Inferior parietal cortex (tissue), 1 donor: ENCODE measurements around the gene NACC2.

Experiments used
- DNase-seq: peaks from one replicate; pipeline ENCODE4 v3.0.0-alpha.2; 2016; ENCODE audit errors: extremely low spot score

Gene NACC2

GRCh38 chr9:136095070-136096058, at the start of gene NACC2:
NACC2 (minus strand) TSS chr9:136095289; CDS start chr9:136050521, 44,768 bp downstream.
- DNase-seq, result no peak

GRCh38 chr9:136144450-136144849, 49.4 kb upstream of the NACC2 start:
- no peak for DNase-seq

GRCh38 chr9:136143215-136144001, 48.3 kb upstream of the NACC2 start:
- DNase-seq, result no peak

GRCh38 chr9:136142859-136143214, 47.7 kb upstream of the NACC2 start:
- DNase-seq, result no peak

- no peak for DNase-seq
Observed at GRCh38 chr9:136142414-136142796, 47.3 kb upstream of the NACC2 start.

- no peak for DNase-seq
Observed at GRCh38 chr9:136141682-136142413, 46.8 kb upstream of the NACC2 start.

GRCh38 chr9:136140966-136141365, 45.9 kb upstream of the NACC2 start:
- DNase-seq, result peak; percentile 29

- no peak for DNase-seq
Observed at GRCh38 chr9:136140046-136140445, 45.0 kb upstream of the NACC2 start.

- no peak for DNase-seq
Observed at GRCh38 chr9:136138566-136138965, 43.5 kb upstream of the NACC2 start.

- DNase-seq, result no peak
Observed at GRCh38 chr9:136137321-136138265, 42.5 kb upstream of the NACC2 start.

- no peak for DNase-seq
Observed at GRCh38 chr9:136136127-136136925, 41.2 kb upstream of the NACC2 start.

- no peak for DNase-seq
Observed at GRCh38 chr9:136135326-136136126, 40.4 kb upstream of the NACC2 start.

GRCh38 chr9:136133959-136134484, 38.9 kb upstream of the NACC2 start:
- no peak for DNase-seq

- no peak for DNase-seq
Observed at GRCh38 chr9:136133191-136133958, 38.3 kb upstream of the NACC2 start.

- DNase-seq, result no peak
Observed at GRCh38 chr9:136132512-136133050, 37.5 kb upstream of the NACC2 start.

- no peak for DNase-seq
Observed at GRCh38 chr9:136131629-136132511, 36.8 kb upstream of the NACC2 start.

- no peak for DNase-seq
Observed at GRCh38 chr9:136129176-136129575, 34.1 kb upstream of the NACC2 start.
